ENCODE measurements around the gene CFAP97D1. TPM values are rescaled to one million over a fixed set of nuclear protein-coding genes. Genes with fewer than 3 reads are reported as not detected.

The CFAP97D1 gene
- total RNA-seq, 4 donors from 2014 or later, result 0.19 to 0.22 TPM; not detected in 2

DNA sequence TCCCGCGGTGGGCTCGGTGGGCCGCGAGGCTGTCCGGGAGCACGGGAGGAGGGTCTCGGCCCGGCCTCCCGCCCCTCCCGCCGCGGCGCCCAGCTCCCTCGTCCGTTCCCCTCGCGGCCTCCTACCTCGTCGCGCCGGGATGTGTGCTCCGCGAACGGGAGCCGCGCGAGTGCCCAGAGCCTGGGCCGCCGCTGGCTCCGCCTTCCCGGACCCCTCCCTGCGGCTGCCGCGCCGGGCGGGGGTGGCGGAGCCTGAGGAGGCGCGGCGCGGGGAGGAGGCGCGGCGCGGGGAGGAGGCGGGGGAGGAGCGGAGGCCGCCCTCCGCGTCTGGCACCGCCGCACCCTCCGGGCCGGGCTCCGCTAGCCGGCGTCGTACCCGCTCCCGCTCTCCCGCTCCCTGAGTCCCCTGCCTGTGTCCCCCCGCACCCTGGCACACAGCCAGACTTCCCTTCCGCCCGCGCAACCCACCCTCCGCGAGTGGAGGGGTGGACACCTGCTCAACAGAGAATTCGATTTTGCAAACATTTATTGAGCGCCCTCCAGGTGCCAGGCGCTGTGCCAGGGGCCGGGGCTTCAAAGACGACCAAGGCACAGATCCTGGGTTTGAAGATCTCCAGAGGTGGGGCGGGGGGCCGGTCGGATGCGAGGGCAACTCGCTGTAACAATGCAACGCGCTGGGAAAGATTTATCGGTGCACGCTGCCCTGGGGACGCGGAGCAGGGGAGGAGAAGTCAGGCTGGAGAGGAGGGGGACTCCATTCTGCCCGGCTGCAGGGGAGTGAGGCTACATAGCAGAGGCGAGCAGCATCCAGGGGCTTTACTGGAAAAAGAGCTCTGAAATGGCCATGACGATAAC, 53.0 kb downstream of the CFAP97D1 start, which contains the start of gene MPP3:
Gene MPP3, minus strand, starts transcription at position 171 of the 854 bp plus-strand sequence. CDS start 1,240 bp downstream, outside the sequence.
- TF ChIP-seq, protein P1, sequence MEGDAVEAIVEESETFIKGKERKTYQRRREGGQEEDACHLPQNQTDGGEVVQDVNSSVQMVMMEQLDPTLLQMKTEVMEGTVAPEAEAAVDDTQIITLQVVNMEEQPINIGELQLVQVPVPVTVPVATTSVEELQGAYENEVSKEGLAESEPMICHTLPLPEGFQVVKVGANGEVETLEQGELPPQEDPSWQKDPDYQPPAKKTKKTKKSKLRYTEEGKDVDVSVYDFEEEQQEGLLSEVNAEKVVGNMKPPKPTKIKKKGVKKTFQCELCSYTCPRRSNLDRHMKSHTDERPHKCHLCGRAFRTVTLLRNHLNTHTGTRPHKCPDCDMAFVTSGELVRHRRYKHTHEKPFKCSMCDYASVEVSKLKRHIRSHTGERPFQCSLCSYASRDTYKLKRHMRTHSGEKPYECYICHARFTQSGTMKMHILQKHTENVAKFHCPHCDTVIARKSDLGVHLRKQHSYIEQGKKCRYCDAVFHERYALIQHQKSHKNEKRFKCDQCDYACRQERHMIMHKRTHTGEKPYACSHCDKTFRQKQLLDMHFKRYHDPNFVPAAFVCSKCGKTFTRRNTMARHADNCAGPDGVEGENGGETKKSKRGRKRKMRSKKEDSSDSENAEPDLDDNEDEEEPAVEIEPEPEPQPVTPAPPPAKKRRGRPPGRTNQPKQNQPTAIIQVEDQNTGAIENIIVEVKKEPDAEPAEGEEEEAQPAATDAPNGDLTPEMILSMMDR (IDR thresholded peaks at IDR 0.05; ENCODE audit: low read depth), result no peak

DNA sequence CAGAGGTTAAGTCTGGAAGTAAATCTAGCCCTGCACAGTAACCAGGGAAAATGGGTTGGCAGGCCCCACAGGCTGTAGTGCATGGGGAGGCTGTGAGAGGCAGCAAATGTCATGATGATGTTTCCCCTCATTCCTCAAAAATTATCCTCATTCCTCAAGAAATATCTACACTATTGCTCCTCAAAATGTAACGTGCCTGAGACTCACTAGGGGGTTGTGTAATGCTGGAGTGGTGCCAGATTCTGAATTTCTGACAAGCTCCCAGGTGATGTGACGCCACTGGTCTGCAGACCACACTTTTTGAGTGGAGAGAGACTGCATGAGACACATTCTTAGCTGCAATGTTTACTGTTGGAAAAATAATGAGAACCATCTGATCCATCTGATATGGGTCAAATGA, 53.9 kb downstream of the CFAP97D1 start:
- TF ChIP-seq, protein P1 (IDR thresholded peaks at IDR 0.05; ENCODE audit: low read depth), result no peak

Other genes starting within 250 kb of the CFAP97D1 start
- under 1 TPM in 1 of 4 donors, not detected in 3; 0.22 TPM for gene ETV4, start 234.1 kb upstream of the CFAP97D1 start, total RNA-seq
- gene MEOX1, start 118.5 kb upstream of the CFAP97D1 start, total RNA-seq, result 10 to 100 TPM in 3 of 4 donors, 1 to 10 TPM in 1; 5.6 to 31.5 (median 15.1) TPM
- not detected for gene SOST, start 21.6 kb upstream of the CFAP97D1 start, total RNA-seq
- 10 to 100 TPM; 55.4 to 86.4 (median 60.2) TPM for gene DUSP3, start 1.5 kb upstream of the CFAP97D1 start, total RNA-seq
- gene MPP3, start 52.7 kb downstream of the CFAP97D1 start, total RNA-seq, result 100 to 1,000 TPM in 1 of 4 donors, 10 to 100 TPM in 2, 1 to 10 TPM in 1; 9.0 to 122 (median 25.2) TPM
- 100 to 1,000 TPM in 1 of 4 donors, 10 to 100 TPM in 3; 29.5 to 234 (median 50.5) TPM for gene CD300LG, start 66.7 kb downstream of the CFAP97D1 start, total RNA-seq
- gene MPP2, start 127.1 kb downstream of the CFAP97D1 start, total RNA-seq, result 1 to 10 TPM in 3 of 4 donors, under 1 TPM in 1; 0.65 to 4.2 (median 2.2) TPM
- not detected for gene PPY, start 162.0 kb downstream of the CFAP97D1 start, total RNA-seq
- gene PYY, start 173.5 kb downstream of the CFAP97D1 start, total RNA-seq, result not detected
- gene NAGS, start 224.2 kb downstream of the CFAP97D1 start, total RNA-seq, result 1 to 10 TPM in 2 of 4 donors, under 1 TPM in 1, not detected in 1; 0.94 to 1.5 (median 1.3) TPM
- gene TMEM101, start 234.5 kb downstream of the CFAP97D1 start, total RNA-seq, result 10 to 100 TPM; 13.5 to 28.4 (median 21.9) TPM

Measured in subcutaneous adipose tissue (tissue), 4 donors.